Endothelial cell of umbilical vein (primary cell): ENCODE data around the gene RLF. TPM values are rescaled to one million over a fixed set of nuclear protein-coding genes. Genes with fewer than 3 reads are reported as not detected.

ENCODE experiments used
- BruUV-seq: library from RNA; stranded (reverse); fragments of 400-500 nt; replicated peaks from 2 replicates; lab custom pipeline; 2021; lab: Mats Ljungman, UMichigan
- CTCF ChIA-PET: fragments of 300-600, 350-600 bp; sonication (Branson Sonifier 250); formaldehyde crosslinking; loops from one replicate; lab custom pipeline; 2021; ENCODE audit warnings: antibody characterized with exemption, inconsistent platforms; lab: Charles Lee
- POLR2A ChIA-PET: fragments of 300-600, 350-600 bp; sonication (Branson Sonifier 250); formaldehyde crosslinking; loops from one replicate; lab custom pipeline; 2021; ENCODE audit warnings: antibody characterized with exemption, inconsistent platforms; lab: Charles Lee
- DNase-seq: peaks from one replicate; pipeline ENCODE4 v3.0.0-alpha.2; 2011; ENCODE audit warnings: low read depth, low spot score
- FAIRE-seq: peaks from 2 replicates; lab custom pipeline; 2011; peaks lifted over from hg19 to GRCh38; lab: Jason Lieb, UNC
- H2AFZ ChIP-seq: 2 replicates; pipeline ENCODE4 v1.6.0; 2012; ENCODE audit warnings: low read depth, low read length, control low read depth, inconsistent platforms
- H3K27ac ChIP-seq: 2 replicates; pipeline ENCODE4 v1.5.1; 2011; ENCODE audit warnings: low read depth, mild to moderate bottlenecking, control low read depth, low read length, moderate library complexity; ENCODE audit not compliant: insufficient read depth
- H3K27me3 ChIP-seq, 2 experiments: 2 replicates each; pipeline versions ENCODE4 v1.6.0 to v1.6.1; 2011; ENCODE audit warnings: low read length in 2 of 2, mixed read lengths in 1 of 2; ENCODE audit not compliant: control insufficient read depth in 2 of 2, insufficient read depth in 2 of 2
- H3K36me3 ChIP-seq, 2 experiments: 2 replicates in 1 of 2; 3 replicates in 1 of 2; pipeline ENCODE4 v1.5.1; 2011; ENCODE audit warnings: low read length in 2 of 2, mild to moderate bottlenecking in 1 of 2, moderate library complexity in 1 of 2; ENCODE audit not compliant: control insufficient read depth in 2 of 2, insufficient read depth in 2 of 2; ENCODE audit errors: extremely low read depth in 1 of 2
- H3K4me1 ChIP-seq: 3 replicates; pipeline ENCODE4 v1.5.1; 2011; ENCODE audit warnings: mild to moderate bottlenecking, low read length; ENCODE audit not compliant: control insufficient read depth, insufficient read depth; ENCODE audit errors: extremely low read depth
- H3K4me2 ChIP-seq: 2 replicates; pipeline ENCODE4 v1.6.1; 2011; ENCODE audit warnings: low read length, control low read depth, mixed read lengths; ENCODE audit not compliant: insufficient read depth
- H3K4me3 ChIP-seq, 3 experiments: fragments of 200-600 bp in 1 of 3; sonication (generic), shearing (Covaris generic) in 1 of 3; replicated peaks in 1 of 3; 2 replicates each; pipeline ENCODE4 v1.5.1; 2011 to 2016; ENCODE audit warnings: control low read depth in 3 of 3, low read length in 3 of 3, mild to moderate bottlenecking in 2 of 3, inconsistent platforms in 1 of 3, low read depth in 1 of 3, moderate library complexity in 1 of 3; ENCODE audit not compliant: insufficient read depth in 1 of 3
- H3K79me2 ChIP-seq: 2 replicates; pipeline ENCODE4 v1.6.0; 2012; ENCODE audit warnings: low read length, inconsistent platforms; ENCODE audit not compliant: control insufficient read depth, insufficient read depth
- H3K9ac ChIP-seq: replicated peaks from 2 replicates; pipeline ENCODE3; 2011; ENCODE audit warnings: low read length, control low read depth; ENCODE audit not compliant: insufficient read depth; ENCODE audit errors: extremely low read depth
- H3K9me1 ChIP-seq: replicated peaks from 3 replicates; pipeline ENCODE4 v1.6.0; 2011; ENCODE audit warnings: mild to moderate bottlenecking, low read length; ENCODE audit not compliant: control insufficient read depth, insufficient read depth; ENCODE audit errors: extremely low read depth
- H3K9me3 ChIP-seq: replicated peaks from 2 replicates; pipeline ENCODE4 v1.5.1; 2012; ENCODE audit warnings: low read length, inconsistent platforms; ENCODE audit not compliant: control insufficient read depth, insufficient read depth
- H4K20me1 ChIP-seq: replicated peaks from 2 replicates; pipeline ENCODE3; 2011; ENCODE audit warnings: mild to moderate bottlenecking, low read length; ENCODE audit not compliant: control insufficient read depth, insufficient read depth; ENCODE audit errors: extremely low read depth
- CTCF ChIP-seq, 2 donors: IDR thresholded peaks; 1 replicate in 1 of 2; 2 replicates in 1 of 2; pipeline ENCODE4 v1.5.1; 2011; ENCODE audit warnings: low read length in 2 of 2, mild to moderate bottlenecking in 2 of 2, moderate library complexity in 2 of 2, control low read depth in 1 of 2, inconsistent platforms in 1 of 2, low read depth in 1 of 2; ENCODE audit not compliant: insufficient read depth in 1 of 2; ENCODE audit errors: extremely low read depth in 1 of 2
- EZH2 ChIP-seq: IDR thresholded peaks from 2 replicates; pipeline ENCODE4 v1.6.1; 2012; ENCODE audit warnings: borderline replicate concordance, low read depth, mild to moderate bottlenecking, moderate library complexity, low read length, inconsistent platforms; ENCODE audit not compliant: severe bottlenecking
- FOS ChIP-seq: IDR thresholded peaks from 2 replicates; pipeline ENCODE4 v1.6.1; 2011; ENCODE audit warnings: mild to moderate bottlenecking, low read length, moderate library complexity, borderline replicate concordance; ENCODE audit not compliant: insufficient read depth
- GATA2 ChIP-seq: IDR thresholded peaks from 2 replicates; pipeline ENCODE4 v1.7.0; 2011; ENCODE audit warnings: low read depth, mild to moderate bottlenecking, moderate library complexity, mixed read lengths, low read length; ENCODE audit not compliant: insufficient read length, insufficient read depth
- JUN ChIP-seq: IDR thresholded peaks from 2 replicates; pipeline ENCODE4 v1.6.1; 2011; ENCODE audit warnings: borderline replicate concordance, low read depth; ENCODE audit not compliant: insufficient read length, insufficient read depth
- MAX ChIP-seq: IDR thresholded peaks from 2 replicates; pipeline ENCODE4 v1.6.1; 2011; ENCODE audit not compliant: insufficient read depth, insufficient read length
- MYC ChIP-seq: IDR thresholded peaks from one replicate; pipeline ENCODE4 v1.6.1; 2011; ENCODE audit warnings: mild to moderate bottlenecking, low read depth, low read length
- POLR2A ChIP-seq: IDR thresholded peaks from 2 replicates; pipeline ENCODE4 v1.6.1; 2012; ENCODE audit warnings: low read depth, mild to moderate bottlenecking, control low read depth, low read length
- POLR2AphosphoS5 ChIP-seq: IDR thresholded peaks from 2 replicates; pipeline ENCODE4 v1.6.1; 2012; ENCODE audit warnings: low read depth, mild to moderate bottlenecking, control low read depth, low read length, moderate library complexity; ENCODE audit not compliant: insufficient read depth
- dilution Hi-C: fragments of 300-500 bp; cut with MboI; formaldehyde crosslinking; loops from one replicate; pipeline ENCODE4 v1.15.0; 2019; ENCODE audit warnings: low sequenced_read_pairs; ENCODE audit not compliant: extremely low pct_ligation_motif_present
- intact Hi-C: fragments of 100-400 bp; cut with micrococcal nuclease; formaldehyde crosslinking; loops from one replicate; pipeline ENCODE4 v1.10.0; 2022
- polyA plus RNA-seq, 4 experiments: library from polyadenylated mRNA; depleted of rRNA in 3 of 4; stranded (reverse) in 3 of 4; unstranded in 1 of 4; fragments of >200 nt; gene quantifications; 2 replicates each; pipeline versions ENCODE4 v1.2.1 to v1.2.3, GENCODE V29; 2011 to 2012; ENCODE audit warnings: missing spikeins in 1 of 4
- total RNA-seq: library from RNA; stranded (reverse); gene quantifications from 2 replicates; pipeline ENCODE4 v1.2.3, GENCODE V29; 2021

The RLF gene
- total and polyA plus RNA-seq, 2 donors (not counting 3 experiments of a cell fraction or from before 2014, with no cell fraction given) = 2.7 to 9.4 TPM

- DNase-seq (no peak), FAIRE-seq (peak; percentile 24)
- Histone ChIP-seq H3K4me1 (no peaks in the 10 kb centered on the region), H3K79me2 (peaks cover 85% of the 10 kb centered on the region), H3K36me3 (no peaks in the 10 kb centered on the region), H3K9ac (no peak overlapping the region), H3K27me3 (no peaks in the 10 kb centered on the region), H3K4me2 (no peak overlapping the region), H4K20me1 (peaks cover 8% of the 10 kb centered on the region), H3K9me1 (no peaks in the 10 kb centered on the region), H3K9me3 (no peaks in the 10 kb centered on the region), H3K4me3 (no peak overlapping the region), H3K27ac (no peak overlapping the region), H2AFZ (no peak overlapping the region)
- TF ChIP-seq POLR2AphosphoS5 (no peak), MAX (no peak), CTCF (IDR thresholded peaks at IDR 0.05; ENCODE audit: extremely low read depth in 1 of 2, insufficient read depth in 1 of 2, low read depth in 1 of 2, low read length in 2 of 2) (no peak), POLR2A (no peak), MYC (no peak), GATA2 (no peak), FOS (no peak), JUN (no peak), EZH2 (no peak)
- intact Hi-C loops (no loop called here), dilution Hi-C loops (no loop called here)
- no TSS peak for BruUV-seq
- ChIA-PET POLR2A (no interaction called here), CTCF (interaction anchor here (0.9 to 2.9 kb wide), 6 partner anchors 9 to 267 kb away, joined by 3 to 8 read pairs (median 5); no protein-coding TSS in a partner anchor)
These were observed 9.8 kb downstream of the RLF start for GRCh38 chr1:40171036-40171435.
